Measurements from ENCODE around the gene TCF23.
"Not testable (repeated sequence)": the region's sequence is repeated elsewhere in the genome, so short reads cannot be mapped to it uniquely, and the experiment has no call there.

The TCF23 gene

DNA sequence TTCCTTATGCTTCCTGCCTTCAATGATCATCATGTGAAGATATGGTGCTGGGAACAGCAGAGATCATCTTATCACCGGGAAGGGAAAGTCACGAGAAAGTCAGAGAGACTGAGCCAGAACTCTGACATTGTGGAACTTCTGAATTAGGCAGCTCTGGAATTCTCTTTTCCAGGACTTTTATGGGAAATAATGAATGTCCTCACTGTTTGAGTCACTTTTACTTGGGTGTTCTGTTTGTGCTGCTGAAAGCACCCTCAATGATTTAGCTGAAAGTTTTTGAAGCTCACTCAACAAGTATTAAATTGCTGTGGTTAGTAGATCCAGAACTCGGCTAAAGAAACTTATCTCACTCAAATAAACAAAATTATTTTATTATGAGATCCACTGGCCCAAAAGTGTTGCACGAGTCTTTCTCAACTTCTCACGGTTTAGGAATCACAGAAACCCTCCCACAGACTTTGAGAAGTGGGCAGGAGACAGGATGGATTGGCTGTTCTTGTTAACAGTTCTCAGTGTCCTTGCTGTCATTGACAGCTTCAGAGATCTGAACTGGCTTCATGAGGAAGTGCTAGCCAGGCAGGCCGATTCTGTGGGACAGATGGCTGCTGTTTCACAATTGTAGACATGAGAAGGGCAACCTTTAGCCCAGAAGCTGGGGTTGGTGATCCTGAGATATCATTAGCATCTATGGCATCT, 36.7 kb downstream of the TCF23 start:
- no peak for DNase-seq (ENCODE audit: low read depth in 4 of 4, low spot score in 1 of 4)

- DNase-seq (ENCODE audit: low read depth in 4 of 4, low spot score in 1 of 4), result no peak
Observed at GRCh38 chr2:27186613-27187345, 38.0 kb downstream of the TCF23 start.

GRCh38 chr2:27189989-27190388, 41.2 kb downstream of the TCF23 start:
- no peak for DNase-seq (ENCODE audit: low read depth in 4 of 4, low spot score in 1 of 4)

DNA sequence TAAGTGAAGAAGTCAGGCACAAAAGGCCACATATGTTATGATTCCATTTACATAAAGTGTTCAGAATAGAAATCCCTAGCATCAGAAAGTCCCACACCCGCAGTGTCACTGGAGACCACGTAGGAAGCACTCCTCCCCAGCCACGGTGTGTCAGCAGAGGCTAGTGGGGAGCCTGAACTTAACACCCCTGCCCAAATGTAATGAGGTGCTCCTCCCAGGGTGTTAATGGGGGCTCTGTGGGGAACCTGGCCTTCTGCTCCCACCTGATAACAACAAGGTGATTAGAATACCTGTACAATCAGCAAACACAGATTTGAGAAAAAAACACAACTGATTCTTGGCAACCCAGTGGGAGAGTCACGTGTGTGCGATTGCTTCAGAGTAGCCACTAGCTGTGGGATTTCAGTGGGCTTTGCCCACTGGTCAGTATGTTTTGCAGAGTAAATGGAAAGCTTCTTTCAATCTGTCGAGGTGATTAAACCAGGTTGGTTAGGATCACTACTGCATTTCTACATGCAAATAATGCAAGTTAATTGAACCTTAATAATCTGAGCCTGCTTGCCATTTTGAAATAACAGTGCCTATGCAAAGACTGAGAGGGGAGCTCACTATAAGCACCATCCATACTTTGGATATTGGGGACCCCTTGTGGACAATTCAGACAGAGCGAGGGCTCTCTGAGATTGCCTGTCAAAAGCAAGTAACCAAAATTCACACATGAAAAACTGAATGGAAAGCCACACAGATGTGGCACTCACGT, 42.4 kb downstream of the TCF23 start:
- DNase-seq (ENCODE audit: low read depth in 4 of 4, low spot score in 1 of 4), result peak in 1 of 4 experiments; percentile 20

GRCh38 chr2:27194538-27195354, 45.9 kb downstream of the TCF23 start:
- no peak for DNase-seq (ENCODE audit: low read depth in 4 of 4, low spot score in 1 of 4)

DNA sequence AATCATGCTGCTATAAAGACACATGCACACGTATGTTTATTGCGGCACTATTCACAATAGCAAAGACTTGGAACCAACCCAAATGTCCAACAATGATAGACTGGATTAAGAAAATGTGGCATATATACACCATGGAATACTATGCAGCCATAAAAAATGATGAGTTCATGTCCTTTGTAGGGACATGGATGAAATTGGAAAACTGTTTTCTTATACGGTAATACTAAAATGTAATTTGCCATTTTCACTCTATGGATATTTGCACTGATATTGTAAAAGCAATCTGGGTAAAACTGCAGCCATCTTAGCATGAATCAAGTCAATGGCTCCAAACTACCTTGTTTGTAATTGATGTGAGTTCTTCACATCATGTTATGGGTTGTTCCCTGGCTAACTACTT, 47.0 kb downstream of the TCF23 start:
- DNase-seq (ENCODE audit: low read depth in 4 of 4, low spot score in 1 of 4), result not testable (repeated sequence)

- not testable (repeated sequence) for DNase-seq (ENCODE audit: low read depth in 4 of 4, low spot score in 1 of 4)
Observed at GRCh38 chr2:27198068-27198467, 49.3 kb downstream of the TCF23 start.

DNA sequence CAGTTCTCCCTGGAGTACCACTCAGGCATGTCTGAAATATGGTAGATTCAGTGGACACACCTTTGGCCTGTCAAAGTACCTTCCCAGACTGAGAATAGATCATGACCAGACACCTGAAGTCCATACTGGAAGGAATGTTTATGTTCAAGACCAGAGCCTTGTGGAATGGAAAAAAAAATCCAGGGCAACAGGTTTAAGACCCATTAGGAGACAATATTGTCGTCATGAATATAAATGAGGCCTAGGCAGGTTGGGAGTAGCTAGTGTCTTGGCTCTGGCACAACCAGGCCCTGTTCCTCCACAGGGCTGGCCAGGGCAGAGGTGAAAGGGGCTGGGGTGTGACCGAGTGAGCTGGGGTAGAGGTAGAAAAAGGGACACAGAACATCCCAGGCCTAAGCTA, 49.8 kb downstream of the TCF23 start:
- no peak for DNase-seq (ENCODE audit: low read depth in 4 of 4, low spot score in 1 of 4)

GRCh38 chr2:27199241-27199640, 50.4 kb downstream of the TCF23 start:
- DNase-seq (ENCODE audit: low read depth in 4 of 4, low spot score in 1 of 4), result no peak

- no peak for DNase-seq (ENCODE audit: low read depth in 4 of 4, low spot score in 1 of 4)
Observed at GRCh38 chr2:27201675-27202074, 52.9 kb downstream of the TCF23 start.

DNA sequence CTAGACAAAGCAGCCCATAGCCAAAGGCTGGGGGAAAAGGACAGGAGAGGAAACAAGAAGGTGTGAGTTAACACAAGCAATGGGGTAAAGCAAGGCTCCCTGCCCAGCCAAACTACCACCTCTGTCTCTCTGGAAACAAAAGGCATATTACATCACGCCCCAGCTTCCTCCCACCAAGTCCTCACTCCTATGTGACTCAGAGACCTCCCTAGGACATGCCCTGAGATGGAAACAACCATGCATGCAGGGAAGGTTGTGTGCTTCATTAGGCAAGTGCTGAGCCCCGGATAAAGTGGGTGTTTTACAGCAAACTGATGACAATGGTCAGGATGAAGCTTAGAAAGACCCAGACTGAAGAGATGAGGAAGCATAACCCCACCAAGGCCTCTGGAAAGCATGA, 54.0 kb downstream of the TCF23 start:
- no peak for DNase-seq (ENCODE audit: low read depth in 4 of 4, low spot score in 1 of 4)

GRCh38 chr2:27203741-27204140, 54.9 kb downstream of the TCF23 start:
- DNase-seq (ENCODE audit: low read depth in 4 of 4, low spot score in 1 of 4), result no peak

DNA sequence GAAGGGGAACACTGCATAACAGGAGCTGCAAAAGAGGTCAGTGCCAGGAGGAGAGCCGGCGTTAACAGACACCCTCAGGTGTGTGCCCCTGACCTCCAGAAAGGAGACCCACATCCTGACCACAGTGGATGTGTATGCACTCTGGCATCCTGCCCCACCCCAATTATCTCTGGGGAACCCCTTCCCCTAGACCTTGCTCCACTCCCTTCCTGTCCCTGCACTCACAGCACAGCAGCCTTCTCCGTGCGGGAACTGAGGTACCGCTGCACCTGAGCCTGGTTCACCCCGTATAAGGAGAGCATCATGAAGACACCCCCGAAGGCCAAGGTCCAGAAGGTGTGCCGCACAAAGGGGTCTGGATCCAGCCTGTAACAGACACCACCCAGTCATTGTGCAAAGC, 55.8 kb downstream of the TCF23 start:
- no peak for DNase-seq (ENCODE audit: low read depth in 4 of 4, low spot score in 1 of 4)

- DNase-seq (ENCODE audit: low read depth in 4 of 4, low spot score in 1 of 4), result no peak
Observed at GRCh38 chr2:27205206-27205605, 56.4 kb downstream of the TCF23 start.

- no peak for DNase-seq (ENCODE audit: low read depth in 4 of 4, low spot score in 1 of 4)
Observed at GRCh38 chr2:27206346-27206745, 57.5 kb downstream of the TCF23 start.

Data from stimulated activated CD4-positive, alpha-beta T cell treated with anti-CD3 and anti-CD28 coated beads, Interleukin-1b, Interleukin-23, amount 100 ng/mL, for 24 hours (primary cell).